Measurements from ENCODE around the gene FRK.
"Not testable (repeated sequence)": the region's sequence is repeated elsewhere in the genome, so short reads cannot be mapped to it uniquely, and the experiment has no call there.

FRK gene

DNA sequence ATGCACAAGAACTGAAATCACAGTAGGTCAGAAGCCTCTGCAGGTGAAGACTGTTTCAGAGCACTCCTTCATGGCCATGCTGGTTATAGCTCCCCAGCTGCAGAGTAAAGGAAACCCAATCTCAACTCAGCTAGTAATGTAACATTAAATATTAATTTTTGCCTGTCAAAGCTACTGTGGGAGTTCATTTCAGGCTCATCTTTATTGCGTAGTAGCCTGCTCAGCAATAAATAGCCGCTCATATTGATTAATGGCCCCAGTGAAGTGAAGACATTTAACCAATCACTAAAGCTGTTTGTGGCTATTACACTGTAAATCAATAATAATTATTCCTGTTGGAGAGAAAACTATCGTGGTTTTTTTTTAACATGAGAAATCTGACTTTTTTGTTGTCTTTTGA, 101.7 kb downstream of the FRK start:
- no peak overlapping the region for H3K27ac ChIP-seq
- TF ChIP-seq Cebpa-rat (IDR thresholded peaks at IDR 0.05) = no peak
- H3K9me3 ChIP-seq (replicated peaks in 1 of 11) = no peaks in the 10 kb centered on the region
- H3K27me3 ChIP-seq = no peaks in the 10 kb centered on the region
- H3K4me2 ChIP-seq = no peak overlapping the region
- H4K20me1 ChIP-seq = no peaks in the 10 kb centered on the region
- no peaks in the 10 kb centered on the region for H3K36me3 ChIP-seq
- H3K4me1 ChIP-seq = no peaks in the 10 kb centered on the region
- no peak overlapping the region for H3K4me3 ChIP-seq
- no peak overlapping the region for H3K9ac ChIP-seq

- Histone ChIP-seq H3K4me3 (no peak overlapping the region), H3K4me2 (no peak overlapping the region), H3K9me3 (replicated peaks in 1 of 11) (no peaks in the 10 kb centered on the region), H4K20me1 (no peaks in the 10 kb centered on the region), H3K9ac (no peak overlapping the region), H3K27ac (no peak overlapping the region), H3K36me3 (no peaks in the 10 kb centered on the region), H3K4me1 (no peaks in the 10 kb centered on the region), H3K27me3 (no peaks in the 10 kb centered on the region)
- no peak for TF ChIP-seq Cebpa-rat (IDR thresholded peaks at IDR 0.05)
These were observed 106.0 kb downstream of the FRK start for GRCh38 chr6:115954740-115955139.

GRCh38 chr6:115948751-115949150, 111.9 kb downstream of the FRK start:
- no peaks in the 10 kb centered on the region for H3K36me3 ChIP-seq
- no peaks in the 10 kb centered on the region for H3K27me3 ChIP-seq
- H3K4me1 ChIP-seq = no peaks in the 10 kb centered on the region
- no peak for TF ChIP-seq Cebpa-rat (IDR thresholded peaks at IDR 0.05)
- no peak overlapping the region for H3K27ac ChIP-seq
- H3K9me3 ChIP-seq (replicated peaks in 1 of 11) = peaks cover 0 to 5% (median 0%) of the 10 kb centered on the region in 11 experiments; a peak in 1 of 22 replicates
- H3K4me2 ChIP-seq = no peak overlapping the region
- no peak overlapping the region for H3K9ac ChIP-seq
- H3K4me3 ChIP-seq = no peak overlapping the region
- no peaks in the 10 kb centered on the region; a peak in 1 of 22 replicates for H4K20me1 ChIP-seq

GRCh38 chr6:115947966-115948541, 112.6 kb downstream of the FRK start:
- H3K4me1 ChIP-seq = no peaks in the 10 kb centered on the region
- H3K9me3 ChIP-seq (replicated peaks in 1 of 11) = peaks cover 0 to 5% (median 0%) of the 10 kb centered on the region in 11 experiments; a peak in 1 of 22 replicates
- no peak for TF ChIP-seq Cebpa-rat (IDR thresholded peaks at IDR 0.05)
- H3K27ac ChIP-seq = no peak overlapping the region
- H4K20me1 ChIP-seq = no peaks in the 10 kb centered on the region; a peak in 1 of 22 replicates
- H3K4me2 ChIP-seq = no peak overlapping the region
- no peaks in the 10 kb centered on the region for H3K27me3 ChIP-seq
- H3K9ac ChIP-seq = no peak overlapping the region
- no peak overlapping the region for H3K4me3 ChIP-seq
- no peaks in the 10 kb centered on the region for H3K36me3 ChIP-seq

GRCh38 chr6:115945812-115946211, 114.9 kb downstream of the FRK start:
- H3K4me1 ChIP-seq = no peaks in the 10 kb centered on the region
- H3K4me3 ChIP-seq = no peak overlapping the region
- TF ChIP-seq Cebpa-rat (IDR thresholded peaks at IDR 0.05) = no peak
- H3K36me3 ChIP-seq = no peaks in the 10 kb centered on the region
- H3K9me3 ChIP-seq (replicated peaks in 1 of 11) = peaks cover 0 to 9% (median 0%) of the 10 kb centered on the region in 11 experiments; a peak in 5 of 22 replicates
- no peak overlapping the region for H3K4me2 ChIP-seq
- no peaks in the 10 kb centered on the region for H3K27me3 ChIP-seq
- H3K9ac ChIP-seq = no peak overlapping the region
- no peaks in the 10 kb centered on the region; a peak in 1 of 22 replicates for H4K20me1 ChIP-seq
- no peak overlapping the region for H3K27ac ChIP-seq

DNA sequence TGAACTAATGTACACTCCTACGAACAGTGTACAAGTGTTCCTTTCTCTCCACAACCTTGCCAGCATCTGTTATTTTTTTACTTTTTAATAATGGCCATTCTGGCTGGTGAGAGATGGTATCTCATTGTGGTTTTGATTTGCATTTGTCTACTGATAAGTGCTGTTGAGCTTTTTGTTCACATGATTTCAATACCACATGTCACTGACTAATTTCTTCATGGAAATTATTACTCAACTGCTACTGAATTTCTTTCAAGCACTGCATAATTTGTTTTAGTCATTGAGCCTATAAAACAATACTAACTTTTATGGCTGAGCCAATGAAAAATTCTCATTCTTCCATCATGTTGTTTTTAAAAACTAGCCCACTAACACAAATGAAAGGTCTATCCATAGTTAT, 115.4 kb downstream of the FRK start:
- no peak overlapping the region for H3K4me2 ChIP-seq
- H3K9me3 ChIP-seq (replicated peaks in 1 of 11) = peaks cover 0 to 15% (median 0%) of the 10 kb centered on the region in 11 experiments; a peak in 6 of 22 replicates
- no peak overlapping the region for H3K9ac ChIP-seq
- H3K4me1 ChIP-seq = no peaks in the 10 kb centered on the region
- no peak for TF ChIP-seq Cebpa-rat (IDR thresholded peaks at IDR 0.05)
- no peak overlapping the region for H3K27ac ChIP-seq
- H3K36me3 ChIP-seq = no peaks in the 10 kb centered on the region
- no peaks in the 10 kb centered on the region for H3K27me3 ChIP-seq
- H4K20me1 ChIP-seq = no peaks in the 10 kb centered on the region; a peak in 1 of 22 replicates
- no peak overlapping the region for H3K4me3 ChIP-seq

DNA sequence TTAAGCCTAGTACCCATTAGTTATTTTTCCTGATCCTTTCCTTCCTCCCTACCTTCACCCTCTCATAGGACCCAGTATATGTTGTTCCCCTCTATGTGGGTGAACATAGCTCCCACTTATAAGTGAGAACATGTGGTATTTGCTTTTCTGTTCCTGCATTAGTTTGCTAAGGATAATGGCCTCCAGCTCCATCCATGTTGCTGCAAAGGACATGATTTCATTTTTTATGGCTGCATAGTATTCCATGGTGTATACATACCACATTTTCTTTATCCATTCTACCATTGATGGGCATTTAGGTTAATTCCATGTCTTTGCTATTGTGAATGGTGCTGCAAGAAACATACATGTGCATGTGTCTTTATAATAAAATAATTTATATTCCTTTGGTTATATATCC, 115.9 kb downstream of the FRK start:
- not testable (repeated sequence) for H3K36me3 ChIP-seq, H3K4me3 ChIP-seq, H3K9ac ChIP-seq, H3K4me1 ChIP-seq, H3K27ac ChIP-seq, H4K20me1 ChIP-seq, H3K27me3 ChIP-seq, H3K4me2 ChIP-seq
- H3K9me3 ChIP-seq (replicated peaks in 1 of 11) = peaks cover 0 to 19% (median 0%) of the 10 kb centered on the region in 11 experiments; a peak in 9 of 22 replicates

DNA sequence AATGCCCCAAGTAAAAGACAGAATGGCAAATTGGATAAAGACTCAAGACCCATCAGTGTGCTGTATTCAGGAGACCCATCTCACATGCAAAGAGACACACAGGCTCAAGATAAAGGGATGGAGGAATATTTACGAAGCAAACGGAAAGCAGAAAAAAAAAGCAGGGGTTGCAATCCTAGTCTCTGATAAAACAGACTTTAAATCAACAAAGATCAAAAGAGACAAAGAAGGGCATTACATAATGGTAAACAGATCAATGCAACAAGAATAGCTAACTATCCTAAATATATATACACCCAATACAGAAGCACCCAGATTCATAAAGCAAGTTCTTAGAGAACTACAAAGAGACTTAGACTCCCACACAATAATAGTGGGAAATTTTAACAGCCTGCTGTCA, 123.2 kb downstream of the FRK start:
- not testable (repeated sequence) for H3K4me3 ChIP-seq, H4K20me1 ChIP-seq, H3K4me1 ChIP-seq, H3K27me3 ChIP-seq, H3K36me3 ChIP-seq, H3K9ac ChIP-seq, H3K27ac ChIP-seq, H3K4me2 ChIP-seq
- peaks cover 0 to 16% (median 0%) of the 10 kb centered on the region in 11 experiments; a peak in 9 of 22 replicates for H3K9me3 ChIP-seq (replicated peaks in 1 of 11)

- no peaks in the 10 kb centered on the region for H3K36me3 ChIP-seq
- peaks cover 0 to 7% (median 0%) of the 10 kb centered on the region in 11 experiments; a peak in 8 of 22 replicates for H3K9me3 ChIP-seq (replicated peaks in 1 of 11)
- H3K9ac ChIP-seq = no peak overlapping the region
- no peaks in the 10 kb centered on the region for H4K20me1 ChIP-seq
- peaks cover 0 to 7% (median 0%) of the 10 kb centered on the region in 10 experiments; a peak in 3 of 20 replicates for H3K4me1 ChIP-seq
- no peak for TF ChIP-seq Cebpa-rat (IDR thresholded peaks at IDR 0.05)
- no peak overlapping the region for H3K27ac ChIP-seq
- no peak overlapping the region for H3K4me3 ChIP-seq
- no peak overlapping the region for H3K4me2 ChIP-seq
- H3K27me3 ChIP-seq = no peaks in the 10 kb centered on the region
These were observed 125.3 kb downstream of the FRK start for GRCh38 chr6:115935361-115935760.

DNA sequence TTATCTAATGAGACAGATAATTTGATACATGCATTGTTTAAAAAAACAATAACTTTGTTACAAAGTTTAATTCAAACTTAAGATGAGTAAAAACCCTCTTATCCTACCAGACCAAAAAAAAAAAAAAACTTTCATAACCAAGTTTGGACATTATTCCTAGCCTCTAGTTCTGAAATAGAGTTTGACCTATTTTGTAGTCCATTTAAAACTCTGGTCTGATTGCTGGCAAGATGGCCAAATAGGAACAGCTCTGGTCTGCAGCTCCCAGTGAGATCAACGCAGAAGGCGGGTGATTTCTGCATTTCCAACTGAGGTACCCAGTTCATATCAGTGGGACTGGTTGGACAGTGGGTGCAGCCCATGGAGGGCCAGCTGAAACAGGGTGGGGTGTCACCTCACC, 125.9 kb downstream of the FRK start:
- TF ChIP-seq Cebpa-rat (IDR thresholded peaks at IDR 0.05) = no peak
- no peak overlapping the region for H3K4me3 ChIP-seq

More for the DNA sequence above, 125.9 kb downstream of the FRK start:
- H3K9ac ChIP-seq = no peak overlapping the region
- no peaks in the 10 kb centered on the region for H3K27me3 ChIP-seq
- no peaks in the 10 kb centered on the region for H3K36me3 ChIP-seq
- peaks cover 0 to 2% (median 0%) of the 10 kb centered on the region in 11 experiments; a peak in 6 of 22 replicates for H3K9me3 ChIP-seq (replicated peaks in 1 of 11)
- no peak overlapping the region for H3K27ac ChIP-seq
- no peak overlapping the region for H3K4me2 ChIP-seq
- peaks cover 0 to 7% (median 0%) of the 10 kb centered on the region in 10 experiments; a peak in 3 of 20 replicates for H3K4me1 ChIP-seq
- H4K20me1 ChIP-seq = no peaks in the 10 kb centered on the region
